Activated CD4-positive, alpha-beta T cell treated with anti-CD3 and anti-CD28 coated beads, Interleukin-2, amount 50 U/mL, for 1 hour (primary cell): ENCODE measurements around the gene MUC3A.
"Not testable (repeated sequence)": the region's sequence is repeated elsewhere in the genome, so short reads cannot be mapped to it uniquely, and the experiment has no call there.

Experiments used
- DNase-seq: peaks from one replicate; pipeline ENCODE4 v3.0.0-alpha.2; 2020

The MUC3A gene

GRCh38 chr7:100949227-100949932, at the start of gene MUC3A:
TSS of gene MUC3A (plus strand) at chr7:100949534. CDS start at chr7:100949625, 91 bp downstream.
- no peak for DNase-seq

- no peak for DNase-seq
Observed at GRCh38 chr7:100900978-100901377, 48.4 kb upstream of the MUC3A start.

GRCh38 chr7:100901921-100902332, 47.4 kb upstream of the MUC3A start:
- no peak for DNase-seq

- no peak for DNase-seq
Observed at GRCh38 chr7:100902638-100903037, 46.7 kb upstream of the MUC3A start.

GRCh38 chr7:100908512-100908911, 40.8 kb upstream of the MUC3A start:
- no peak for DNase-seq

- not testable (repeated sequence) for DNase-seq
Observed at GRCh38 chr7:100910443-100910842, 38.9 kb upstream of the MUC3A start.

- no peak for DNase-seq
Observed at GRCh38 chr7:100911484-100911883, 37.9 kb upstream of the MUC3A start.

- DNase-seq, result no peak
Observed at GRCh38 chr7:100914208-100914878, 35.0 kb upstream of the MUC3A start.

- DNase-seq, result no peak
Observed at GRCh38 chr7:100914879-100915447, 34.4 kb upstream of the MUC3A start.

- DNase-seq, result not testable (repeated sequence)
Observed at GRCh38 chr7:100919335-100919734, 30.0 kb upstream of the MUC3A start.

GRCh38 chr7:100919779-100920437, 29.4 kb upstream of the MUC3A start:
- not testable (repeated sequence) for DNase-seq

- DNase-seq, result no peak
Observed at GRCh38 chr7:100921039-100921438, 28.3 kb upstream of the MUC3A start.

GRCh38 chr7:100923616-100924015, 25.7 kb upstream of the MUC3A start:
- DNase-seq, result not testable (repeated sequence)

GRCh38 chr7:100929808-100930174, 19.5 kb upstream of the MUC3A start:
- DNase-seq, result no peak

GRCh38 chr7:100933734-100934133, 15.6 kb upstream of the MUC3A start:
- no peak for DNase-seq

GRCh38 chr7:100935381-100935780, 14.0 kb upstream of the MUC3A start:
- DNase-seq, result not testable (repeated sequence)

- DNase-seq, result not testable (repeated sequence)
Observed at GRCh38 chr7:100936167-100936566, 13.2 kb upstream of the MUC3A start.

GRCh38 chr7:100942045-100942774, 7.1 kb upstream of the MUC3A start:
- DNase-seq, result no peak

GRCh38 chr7:100943693-100944092, 5.6 kb upstream of the MUC3A start:
- no peak for DNase-seq

- DNase-seq, result no peak
Observed at GRCh38 chr7:100944138-100944537, 5.2 kb upstream of the MUC3A start.

- no peak for DNase-seq
Observed at GRCh38 chr7:100946111-100946510, 3.2 kb upstream of the MUC3A start.

GRCh38 chr7:100946766-100947365, 2.5 kb upstream of the MUC3A start:
- no peak for DNase-seq
